BLaER1 treated with 17β-estradiol and CSF1 and Interleukin-3, amounts not matched to agents 10 nM and 100 nM (cell line): ENCODE results near the gene PPP1R14C.

ENCODE experiments used
- H3K27ac ChIP-seq, 11 experiments: shearing (Covaris generic); formaldehyde crosslinking; 2 replicates each; pipeline ENCODE4 v1.8.1; 2022
- H3K27me3 ChIP-seq, 11 experiments: shearing (Covaris generic); formaldehyde crosslinking; 2 replicates each; pipeline ENCODE4 v1.8.1; 2022
- H3K36me3 ChIP-seq, 11 experiments: shearing (Covaris generic); formaldehyde crosslinking; 2 replicates each; pipeline ENCODE4 v1.8.1; 2022
- H3K4me1 ChIP-seq, 10 experiments: shearing (Covaris generic); formaldehyde crosslinking; 2 replicates each; pipeline ENCODE4 v1.8.1; 2022
- H3K4me2 ChIP-seq, 11 experiments: shearing (Covaris generic); formaldehyde crosslinking; 2 replicates each; pipeline ENCODE4 v1.8.1; 2022
- H3K4me3 ChIP-seq, 10 experiments: shearing (Covaris generic); formaldehyde crosslinking; 2 replicates each; pipeline ENCODE4 v1.8.1; 2022
- H3K9ac ChIP-seq, 11 experiments: shearing (Covaris generic); formaldehyde crosslinking; 2 replicates each; pipeline ENCODE4 v1.8.1; 2022
- H3K9me3 ChIP-seq, 11 experiments: shearing (Covaris generic); formaldehyde crosslinking; replicated peaks in 1 of 11; 2 replicates each; pipeline ENCODE4 v1.8.1; 2022
- H4K20me1 ChIP-seq, 11 experiments: shearing (Covaris generic); formaldehyde crosslinking; 2 replicates each; pipeline ENCODE4 v1.8.1; 2022
- Cebpa-rat ChIP-seq, 11 experiments: shearing (Covaris generic); IDR thresholded peaks; 2 replicates each; pipeline ENCODE4 v1.8.1; 2022

PPP1R14C gene

DNA sequence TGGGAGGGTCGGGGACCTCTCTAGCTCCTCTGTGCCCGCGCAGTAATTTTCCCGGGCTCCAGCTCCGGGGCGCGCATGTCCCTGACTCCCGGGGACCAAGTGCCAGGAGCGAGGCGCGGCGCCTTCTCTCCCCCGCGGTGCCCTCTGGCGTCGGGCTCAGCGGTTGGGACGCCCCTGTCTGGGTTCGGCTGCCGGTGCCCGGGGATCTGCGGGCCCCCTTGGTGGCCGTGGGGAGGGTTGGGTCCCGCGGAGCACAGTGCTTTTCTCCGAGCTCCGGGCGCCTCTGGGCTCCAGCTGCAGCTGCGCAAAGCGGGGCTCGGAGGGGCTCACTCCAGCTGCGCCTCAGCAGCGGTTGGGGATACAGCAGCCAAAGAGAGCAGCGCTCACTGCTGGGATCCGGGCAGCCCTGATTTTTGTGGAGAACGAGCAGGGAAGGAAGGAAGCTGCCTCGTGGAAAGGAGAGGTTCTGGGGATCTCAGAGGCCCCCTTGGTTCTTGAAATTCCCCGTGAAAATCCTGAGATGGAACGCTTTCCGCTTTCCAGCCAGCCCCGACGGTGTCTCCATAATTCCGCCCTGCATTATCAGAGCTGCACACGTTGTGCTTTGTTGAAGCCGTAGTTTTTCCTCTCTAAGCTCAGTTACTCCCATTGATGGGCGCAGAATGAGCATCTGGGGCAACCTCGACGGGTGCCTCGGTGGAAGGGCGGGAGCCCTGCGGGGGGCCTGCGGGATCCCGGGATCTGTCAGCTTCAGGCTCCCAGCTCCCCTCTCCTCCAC lies 861 bp downstream of the PPP1R14C start:
- Histone ChIP-seq H4K20me1 (peaks cover 0 to 12% (median 0%) of the 10 kb centered on the region in 11 experiments; a peak in 4 of 22 replicates), H3K4me3 (peak overlapping the region; percentile 65 to 77 (median 72)), H3K4me1 (peaks cover 39 to 67% (median 53%) of the 10 kb centered on the region in 10 experiments), H3K36me3 (no peaks in the 10 kb centered on the region), H3K9ac (peak overlapping the region; percentile 63 to 80 (median 75)), H3K4me2 (peak overlapping the region; percentile 89 to 100 (median 98)), H3K27me3 (peaks cover 36 to 49% (median 42%) of the 10 kb centered on the region in 11 experiments), H3K27ac (peak overlapping the region in 10 of 11 experiments; percentile 8 to 76 (median 66); a peak in 18 of 22 replicates), H3K9me3 (peaks cover 0 to 3% (median under 1%) of the 10 kb centered on the region in 11 experiments; a peak in 8 of 22 replicates)
- TF ChIP-seq Cebpa-rat (IDR thresholded peaks at IDR 0.05): no peak

GRCh38 chr6:150144294-150144868 lies 1.5 kb downstream of the PPP1R14C start:
- TF ChIP-seq Cebpa-rat (IDR thresholded peaks at IDR 0.05): no peak
- Histone ChIP-seq H3K4me3 (peak overlapping the region; percentile 65 to 77 (median 72)), H4K20me1 (peaks cover 0 to 12% (median 0%) of the 10 kb centered on the region in 11 experiments; a peak in 4 of 22 replicates), H3K9ac (peak overlapping the region in 9 of 11 experiments; percentile 64 to 80 (median 75); a peak in 14 of 22 replicates), H3K36me3 (no peaks in the 10 kb centered on the region), H3K27ac (peak overlapping the region in 7 of 11 experiments; percentile 61 to 76 (median 68); a peak in 7 of 22 replicates), H3K4me1 (peaks cover 39 to 73% (median 60%) of the 10 kb centered on the region in 10 experiments), H3K9me3 (no peaks in the 10 kb centered on the region), H3K4me2 (peak overlapping the region; percentile 89 to 100 (median 98)), H3K27me3 (peaks cover 36 to 52% (median 42%) of the 10 kb centered on the region in 11 experiments)

DNA sequence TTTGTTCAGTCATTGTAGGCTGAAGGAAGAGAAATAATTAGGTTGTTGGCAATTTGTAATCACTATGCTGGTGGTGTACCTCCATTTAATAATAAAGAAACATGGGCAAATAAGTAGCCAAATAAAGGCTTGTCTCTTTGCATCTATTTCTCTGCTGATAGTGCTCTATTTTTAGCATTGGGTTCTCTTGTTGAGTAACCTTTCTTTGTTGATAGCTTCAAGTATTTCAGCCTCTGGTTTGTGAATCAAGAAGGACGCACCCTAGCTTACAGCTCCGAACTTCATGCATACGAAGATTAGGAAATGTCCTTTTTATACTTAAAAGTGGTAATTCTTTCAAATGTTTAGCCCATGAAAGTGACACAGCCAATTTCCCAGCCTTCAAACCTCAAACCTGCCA lies 2.6 kb downstream of the PPP1R14C start:
- TF ChIP-seq Cebpa-rat (IDR thresholded peaks at IDR 0.05): no peak
- Histone ChIP-seq H3K4me1 (peaks cover 39 to 80% (median 67%) of the 10 kb centered on the region in 10 experiments), H3K4me2 (peak overlapping the region; percentile 68 to 100 (median 98)), H3K9ac (peak overlapping the region in 4 of 11 experiments; percentile 11 to 54 (median 26); a peak in 6 of 22 replicates), H3K27me3 (peaks cover 36 to 55% (median 42%) of the 10 kb centered on the region in 11 experiments), H3K9me3 (no peaks in the 10 kb centered on the region), H3K27ac (peak overlapping the region in 9 of 11 experiments; percentile 18 to 66 (median 41); a peak in 16 of 22 replicates), H4K20me1 (peaks cover 0 to 12% (median 0%) of the 10 kb centered on the region in 11 experiments; a peak in 4 of 22 replicates), H3K36me3 (no peaks in the 10 kb centered on the region), H3K4me3 (peak overlapping the region in 2 of 10 experiments; percentile 1 to 2; a peak in 3 of 20 replicates)

GRCh38 chr6:150145830-150146229 lies 3.0 kb downstream of the PPP1R14C start:
- H3K9ac ChIP-seq: peak overlapping the region in 4 of 11 experiments; percentile 11 to 54 (median 26); a peak in 6 of 22 replicates
- peaks cover 36 to 57% (median 42%) of the 10 kb centered on the region in 11 experiments for H3K27me3 ChIP-seq
- peak overlapping the region; percentile 68 to 100 (median 98) for H3K4me2 ChIP-seq
- H3K9me3 ChIP-seq: no peaks in the 10 kb centered on the region
- peak overlapping the region in 9 of 11 experiments; percentile 23 to 66 (median 41); a peak in 16 of 22 replicates for H3K27ac ChIP-seq
- H3K36me3 ChIP-seq: no peaks in the 10 kb centered on the region
- peaks cover 39 to 84% (median 69%) of the 10 kb centered on the region in 10 experiments for H3K4me1 ChIP-seq
- TF ChIP-seq Cebpa-rat (IDR thresholded peaks at IDR 0.05): no peak
- H4K20me1 ChIP-seq: peaks cover 0 to 12% (median 0%) of the 10 kb centered on the region in 11 experiments; a peak in 4 of 22 replicates
- peak overlapping the region in 2 of 10 experiments; percentile 1 to 2; a peak in 1 of 20 replicates for H3K4me3 ChIP-seq

- H3K4me3 ChIP-seq: no peak overlapping the region
- H3K4me2 ChIP-seq: peak overlapping the region; percentile 68 to 100 (median 98)
- TF ChIP-seq Cebpa-rat (IDR thresholded peaks at IDR 0.05): no peak
- H3K9me3 ChIP-seq: no peaks in the 10 kb centered on the region
- peaks cover 0 to 12% (median 0%) of the 10 kb centered on the region in 11 experiments; a peak in 4 of 22 replicates for H4K20me1 ChIP-seq
- peak overlapping the region in 8 of 11 experiments; percentile 23 to 66 (median 42); a peak in 12 of 22 replicates for H3K27ac ChIP-seq
- H3K36me3 ChIP-seq: no peaks in the 10 kb centered on the region
- peaks cover 36 to 57% (median 40%) of the 10 kb centered on the region in 11 experiments for H3K27me3 ChIP-seq
- H3K4me1 ChIP-seq: peaks cover 43 to 88% (median 68%) of the 10 kb centered on the region in 10 experiments
- H3K9ac ChIP-seq: no peak overlapping the region
Observed at GRCh38 chr6:150146436-150146835, 3.6 kb downstream of the PPP1R14C start.

GRCh38 chr6:150149146-150149545 lies 6.3 kb downstream of the PPP1R14C start:
- TF ChIP-seq Cebpa-rat (IDR thresholded peaks at IDR 0.05): no peak
- peaks cover 0 to 1% (median 0%) of the 10 kb centered on the region in 11 experiments; a peak in 3 of 22 replicates for H4K20me1 ChIP-seq
- peaks cover 13 to 30% (median 25%) of the 10 kb centered on the region in 11 experiments for H3K27me3 ChIP-seq
- H3K36me3 ChIP-seq: no peaks in the 10 kb centered on the region
- H3K4me1 ChIP-seq: peaks cover 48 to 87% (median 69%) of the 10 kb centered on the region in 10 experiments
- no peak overlapping the region for H3K4me3 ChIP-seq
- no peak overlapping the region for H3K9ac ChIP-seq
- H3K9me3 ChIP-seq: no peaks in the 10 kb centered on the region
- H3K27ac ChIP-seq: no peak overlapping the region
- peak overlapping the region in 9 of 11 experiments; percentile 24 to 68 (median 46); a peak in 17 of 22 replicates for H3K4me2 ChIP-seq

GRCh38 chr6:150150458-150150820 lies 7.6 kb downstream of the PPP1R14C start:
- no peak overlapping the region for H3K27ac ChIP-seq
- no peak overlapping the region for H3K9ac ChIP-seq
- H3K9me3 ChIP-seq: no peaks in the 10 kb centered on the region
- H3K4me1 ChIP-seq: peaks cover 49 to 84% (median 65%) of the 10 kb centered on the region in 10 experiments
- H4K20me1 ChIP-seq: no peaks in the 10 kb centered on the region
- peak overlapping the region in 8 of 11 experiments; percentile 0 to 18 (median 8); a peak in 4 of 22 replicates for H3K4me2 ChIP-seq
- peaks cover 0 to 18% (median 12%) of the 10 kb centered on the region in 11 experiments; a peak in 19 of 22 replicates for H3K27me3 ChIP-seq
- H3K4me3 ChIP-seq: no peak overlapping the region
- TF ChIP-seq Cebpa-rat (IDR thresholded peaks at IDR 0.05): no peak
- H3K36me3 ChIP-seq: no peaks in the 10 kb centered on the region

- Histone ChIP-seq H3K9ac (no peak overlapping the region), H3K4me1 (peaks cover 44 to 81% (median 61%) of the 10 kb centered on the region in 10 experiments), H3K27ac (no peak overlapping the region), H3K36me3 (no peaks in the 10 kb centered on the region), H4K20me1 (no peaks in the 10 kb centered on the region), H3K9me3 (no peaks in the 10 kb centered on the region), H3K4me2 (peak overlapping the region in 7 of 11 experiments; percentile 0 to 24 (median 9); a peak in 3 of 22 replicates), H3K27me3 (peaks cover 0 to 18% (median 6%) of the 10 kb centered on the region in 11 experiments; a peak in 11 of 22 replicates), H3K4me3 (no peak overlapping the region)
- TF ChIP-seq Cebpa-rat (IDR thresholded peaks at IDR 0.05): no peak
Observed at GRCh38 chr6:150150821-150151646, 8.2 kb downstream of the PPP1R14C start.
